ENCODE data around the gene DUSP22.
"Not testable (repeated sequence)": the region's sequence is repeated elsewhere in the genome, so short reads cannot be mapped to it uniquely, and the experiment has no call there.

The DUSP22 gene

GRCh38 chr6:280775-281468 is 11.4 kb upstream of the DUSP22 start:
- DNase-seq: no peak

DNA sequence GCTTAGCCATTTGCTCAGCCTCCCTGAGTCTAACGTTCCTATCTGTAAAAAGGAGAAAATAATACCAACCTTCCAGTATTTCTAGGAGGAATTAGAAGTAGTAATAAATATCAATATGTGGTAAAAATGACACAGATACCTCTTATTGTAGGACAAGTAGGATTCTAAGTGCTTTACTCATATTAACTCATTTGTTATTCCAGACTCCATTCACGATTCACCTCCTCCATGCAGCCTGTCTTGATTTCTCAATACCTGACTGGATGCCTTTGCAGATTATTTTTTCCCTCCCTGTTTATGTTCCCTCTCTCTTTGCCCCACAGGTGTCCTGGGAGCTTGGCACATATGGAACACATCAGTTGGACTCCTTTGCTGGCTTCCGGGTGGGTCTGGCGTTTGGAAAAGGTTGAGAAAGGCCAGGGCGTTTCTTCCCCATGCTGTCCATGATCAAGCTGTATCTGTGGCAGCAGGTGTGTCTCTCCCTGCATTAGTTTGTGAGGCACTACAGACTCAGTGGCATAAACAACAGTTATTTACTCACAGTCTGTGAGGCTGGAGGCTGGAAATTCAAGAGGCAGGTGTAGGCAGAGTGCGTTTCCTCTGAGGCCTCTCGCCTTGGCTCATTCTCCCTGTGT is 10.7 kb upstream of the DUSP22 start:
- no peak for DNase-seq

DNA sequence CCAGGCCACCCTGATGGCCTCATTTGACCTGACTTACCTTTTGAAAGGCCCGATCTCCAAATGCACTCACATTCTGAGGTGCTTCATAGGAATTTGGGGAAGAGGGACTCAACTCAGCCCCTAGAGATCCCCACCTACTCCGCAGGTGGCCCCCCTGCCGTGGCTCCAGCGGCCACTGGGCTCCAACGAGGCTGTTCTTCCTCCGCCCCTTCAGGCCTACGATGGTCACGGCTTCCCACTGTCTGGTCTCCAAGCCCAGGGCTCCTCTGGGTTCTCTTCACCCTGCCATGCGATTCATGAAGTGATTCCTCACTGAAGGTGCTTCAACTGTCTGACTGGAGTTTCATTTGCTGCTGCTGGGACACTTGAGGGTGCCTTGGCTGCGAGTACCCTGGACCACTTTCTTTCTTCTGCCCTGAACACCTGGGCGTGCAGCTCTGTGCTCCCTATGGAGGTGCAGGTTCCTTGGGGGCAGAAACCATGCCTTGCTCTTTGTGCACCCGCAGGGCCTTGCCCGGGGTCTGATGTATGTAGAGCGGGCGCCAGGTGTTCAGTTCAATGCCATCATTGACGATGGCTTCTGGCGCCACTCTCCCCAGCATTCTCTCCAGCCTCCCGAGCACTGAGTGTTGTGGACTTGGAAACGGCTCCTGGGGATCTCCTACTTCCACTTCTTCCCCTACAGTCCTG is 10.0 kb upstream of the DUSP22 start:
- DNase-seq: no peak

GRCh38 chr6:282867-283416 is 9.3 kb upstream of the DUSP22 start:
- no peak for DNase-seq

GRCh38 chr6:284486-284885 is 7.8 kb upstream of the DUSP22 start:
- DNase-seq: no peak

DNA sequence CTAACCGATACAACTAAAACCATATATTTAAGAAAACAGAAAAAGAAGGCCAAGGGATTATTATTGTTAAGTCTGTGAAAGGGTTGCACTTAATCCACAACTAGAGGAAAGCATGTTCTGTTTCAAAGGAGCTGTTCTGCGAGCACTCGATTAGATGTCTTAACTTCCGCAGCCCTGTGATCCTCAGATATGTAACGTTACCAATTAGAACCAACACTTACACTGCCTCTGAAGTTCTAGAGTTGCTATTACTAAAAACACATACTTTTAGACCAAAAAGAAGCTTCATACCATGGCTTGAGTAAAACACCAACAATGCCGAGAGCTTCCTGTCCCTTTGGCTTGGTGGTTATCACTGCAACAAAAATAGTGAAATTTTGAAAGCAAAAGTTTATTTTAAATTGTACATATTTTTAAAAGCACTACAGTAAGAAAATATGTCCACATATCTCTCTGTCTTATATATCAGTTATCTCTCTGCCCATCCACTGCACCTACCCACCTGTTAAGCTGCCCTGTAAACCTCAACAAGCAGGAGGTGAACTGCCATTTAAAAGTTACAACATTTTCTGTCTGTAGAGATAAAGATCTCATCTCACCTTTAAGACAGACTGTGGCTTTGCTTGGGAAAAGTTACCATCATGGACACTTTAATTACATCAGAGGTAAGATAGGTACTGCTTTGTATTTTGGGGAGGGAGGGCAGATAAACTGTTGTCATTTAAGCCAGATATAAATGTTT is 7.1 kb upstream of the DUSP22 start:
- no peak for DNase-seq

- not testable (repeated sequence) for DNase-seq
Measured at GRCh38 chr6:285902-286301, 6.4 kb upstream of the DUSP22 start.

DNA sequence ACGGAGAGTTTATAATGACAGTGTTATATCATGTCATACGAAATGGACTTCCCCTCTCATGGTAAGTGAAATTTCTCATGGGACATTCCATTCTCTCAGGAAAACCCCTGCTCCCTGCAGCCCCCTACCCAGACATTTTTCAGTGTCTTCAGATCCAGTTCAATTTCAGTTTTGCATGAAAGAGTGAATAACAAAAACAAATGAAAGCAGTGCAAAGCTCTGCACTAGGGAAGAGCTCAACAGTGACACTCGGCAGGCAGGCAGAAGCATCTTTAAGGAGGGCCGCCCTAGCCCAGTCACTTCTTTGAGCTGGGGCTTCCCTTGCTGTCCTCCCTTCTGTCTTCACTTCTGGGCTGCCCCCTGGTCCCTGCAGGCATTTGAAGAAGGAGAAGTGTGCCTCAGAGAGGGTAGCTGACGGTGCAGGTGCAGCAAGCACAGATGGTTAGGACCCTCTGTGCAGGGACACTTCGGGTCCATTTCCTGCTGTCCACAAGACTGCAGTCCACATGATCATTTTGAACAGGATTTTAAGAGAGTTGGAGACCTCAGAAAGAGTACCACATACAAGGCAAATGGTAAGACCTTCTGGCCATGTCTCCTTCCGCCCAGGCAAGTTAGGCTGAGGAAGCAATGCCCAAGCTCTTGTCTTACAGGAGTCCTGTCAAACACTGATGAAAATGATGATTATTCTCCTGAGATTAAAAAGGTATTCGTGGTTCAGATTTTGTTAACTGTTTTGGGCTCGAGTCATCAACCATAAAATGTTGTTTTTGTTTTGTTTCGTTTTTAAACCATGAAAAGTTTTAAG is 5.4 kb upstream of the DUSP22 start:
- no peak for DNase-seq

- no peak for DNase-seq
Measured at GRCh38 chr6:287489-287860, 4.8 kb upstream of the DUSP22 start.

DNA sequence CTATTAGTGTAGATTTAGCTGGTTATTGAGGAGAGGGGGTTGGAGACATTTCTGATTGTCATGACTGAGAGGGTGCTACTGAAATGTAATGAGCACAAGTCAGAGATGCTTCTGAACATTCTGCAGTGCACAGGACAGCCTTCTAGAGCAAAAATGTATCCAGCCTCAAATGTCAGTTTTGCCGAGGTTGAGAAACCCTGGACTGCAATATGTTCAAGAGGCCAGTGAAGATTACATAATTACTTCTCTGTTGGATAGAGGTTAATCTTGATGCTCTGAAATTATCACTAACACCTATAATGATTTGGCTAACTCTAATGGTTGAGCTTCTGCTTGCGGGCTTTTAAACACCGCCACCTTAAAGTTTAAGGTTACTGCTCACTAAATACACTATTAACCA is 3.4 kb upstream of the DUSP22 start:
- DNase-seq: no peak

- DNase-seq: no peak
Measured at GRCh38 chr6:290111-290922, 2.0 kb upstream of the DUSP22 start.

DNA sequence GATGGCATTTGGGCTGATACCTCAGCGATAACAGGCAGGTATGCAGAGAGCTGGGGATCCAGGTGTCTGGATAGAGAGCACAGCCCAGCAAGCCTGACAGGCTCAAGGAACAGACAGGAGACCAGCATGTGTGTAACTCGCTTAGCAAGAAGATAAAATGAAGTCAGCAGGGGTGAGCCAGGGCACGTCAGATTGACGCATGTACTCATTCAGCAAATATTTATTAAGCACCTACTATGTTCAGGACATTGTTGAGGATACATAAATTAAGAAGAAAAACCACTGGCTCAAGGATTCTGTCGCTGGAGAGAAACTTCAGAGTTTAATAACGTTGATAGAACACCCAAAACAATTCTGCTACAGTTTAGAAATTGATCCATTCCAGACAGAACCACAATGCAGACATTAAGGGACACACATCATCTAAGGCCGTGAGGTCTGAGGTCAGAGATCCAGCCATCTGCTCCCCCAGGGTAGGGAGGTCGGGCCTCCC is 1.0 kb upstream of the DUSP22 start:
- no peak for DNase-seq

GRCh38 chr6:292506-293192 is 362 bp downstream of the DUSP22 start:
- no peak for DNase-seq

DNA sequence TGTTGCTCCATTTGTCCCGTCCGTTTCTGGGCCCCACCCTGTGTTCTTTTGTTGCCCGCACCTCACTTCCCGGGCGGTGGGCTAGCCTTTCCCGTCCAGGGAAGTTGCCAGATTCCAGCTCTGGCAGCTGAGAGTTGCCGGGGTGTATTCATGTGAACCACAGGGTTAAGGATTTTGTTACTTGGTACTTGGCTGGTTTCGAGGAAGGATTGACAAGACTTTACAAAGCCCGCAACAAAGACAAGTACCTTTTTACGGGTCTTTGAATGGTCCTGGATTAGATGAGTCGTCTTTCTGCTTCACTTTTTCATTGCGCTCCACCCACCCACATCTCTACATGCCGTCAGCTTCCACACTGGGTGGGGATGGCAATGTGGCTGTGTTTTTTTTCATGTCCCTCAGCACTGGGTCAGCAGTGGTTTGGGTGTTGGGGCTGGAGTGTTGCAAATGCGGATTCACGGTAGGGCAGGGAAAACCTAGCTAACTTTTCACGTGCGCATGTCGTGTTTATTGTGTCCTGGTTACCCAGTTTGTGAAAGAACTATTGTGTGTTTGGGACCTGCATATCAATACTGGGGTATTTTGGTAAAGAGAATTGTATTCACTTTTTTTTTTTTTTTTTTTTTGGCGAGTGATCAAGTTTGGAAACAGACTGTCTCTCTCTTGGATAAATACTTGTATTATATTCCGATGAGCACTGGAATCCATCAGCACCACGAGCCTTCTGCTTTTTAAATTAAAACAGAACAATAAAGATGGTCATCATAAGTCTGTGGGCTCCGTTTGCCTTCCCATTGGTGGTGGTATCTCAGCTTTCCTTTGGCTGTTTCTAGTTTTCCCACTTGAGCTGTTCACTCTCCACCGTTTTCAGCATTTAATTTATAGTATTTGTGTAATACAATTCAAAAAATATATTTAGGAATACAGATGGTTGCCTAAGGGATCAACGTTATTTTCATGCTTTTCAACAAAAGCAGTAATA is 1.2 kb downstream of the DUSP22 start:
- DNase-seq: no peak

DNA sequence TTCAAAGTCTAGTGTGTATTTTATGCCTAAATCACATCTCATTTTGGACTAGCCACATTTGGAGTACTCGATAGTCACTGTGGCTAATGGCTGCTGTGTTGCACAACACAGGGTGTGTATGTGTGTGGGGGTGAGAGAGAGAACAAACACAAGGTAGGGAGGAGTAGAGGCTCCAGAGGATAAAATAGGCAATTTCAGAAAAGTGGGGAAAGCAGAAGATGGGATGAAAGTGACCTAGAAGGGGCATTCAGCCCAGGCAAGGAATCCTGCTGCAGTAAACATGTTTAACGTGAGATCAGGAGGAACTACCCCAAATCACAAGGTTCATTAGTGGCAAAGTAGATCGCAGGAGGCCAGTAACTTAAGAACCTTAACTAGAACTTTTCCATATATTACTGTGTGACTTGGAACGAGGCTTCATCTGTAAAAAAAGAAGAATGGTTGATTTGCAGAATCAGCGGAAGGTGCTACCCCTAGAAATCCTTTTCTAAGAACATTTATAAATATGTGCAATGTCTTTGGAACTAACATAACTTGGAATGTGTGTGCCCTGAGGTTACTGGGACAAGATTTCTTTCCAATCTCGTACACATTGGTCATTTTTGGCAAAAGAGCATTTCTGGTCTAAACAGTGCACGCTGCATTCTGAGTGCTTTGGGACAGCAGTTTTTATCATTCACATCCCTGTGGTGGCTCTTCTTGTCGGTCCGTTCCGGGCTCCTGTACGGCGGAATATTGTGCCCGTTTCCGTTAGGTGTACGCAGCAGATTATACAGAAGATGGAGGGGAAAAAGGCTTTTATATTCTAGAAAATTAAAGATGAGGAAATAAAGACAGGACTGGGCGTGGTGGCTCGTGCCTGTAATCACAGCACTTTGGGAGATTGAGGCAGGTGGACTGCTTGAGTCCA is 2.6 kb downstream of the DUSP22 start:
- no peak for DNase-seq

- no peak for DNase-seq
Measured at GRCh38 chr6:296151-297122, 4.2 kb downstream of the DUSP22 start.
